GM12878 (cell line): ENCODE data around the gene CCT4. TPM values are rescaled to one million over a fixed set of nuclear protein-coding genes. Genes with fewer than 3 reads are reported as not detected.

Source experiments
- BRCA1 ChIP-seq: IDR thresholded peaks from 2 replicates; pipeline ENCODE4 v1.6.1; 2011; ENCODE audit warnings: low read depth, low read length, improper control_type of control experiment
- CHD4 ChIP-seq: fragments of 200-600 bp; sonication (generic); IDR thresholded peaks from 2 replicates; pipeline ENCODE4 v1.6.1; 2016; ENCODE audit warnings: mild to moderate bottlenecking
- GATAD2B ChIP-seq: fragments of 450-650 bp; conservative IDR thresholded peaks from 2 replicates; pipeline ENCODE4 v1.6.1; 2017; ENCODE audit warnings: low read depth, mild to moderate bottlenecking, moderate library complexity
- KLF5 ChIP-seq: fragments of 450-650 bp; IDR thresholded peaks from 2 replicates; pipeline ENCODE4 v1.6.1; 2014; ENCODE audit warnings: mild to moderate bottlenecking; ENCODE audit not compliant: partially characterized antibody
- NFIC ChIP-seq: IDR thresholded peaks from 2 replicates; pipeline ENCODE4 v1.6.1; 2012; ENCODE audit warnings: low read depth, mild to moderate bottlenecking, inconsistent platforms, low read length, moderate library complexity
- NFYA ChIP-seq: IDR thresholded peaks from 2 replicates; pipeline ENCODE4 v1.6.1; 2011; ENCODE audit warnings: low read depth, mild to moderate bottlenecking, low read length, improper control_type of control experiment, borderline replicate concordance
- POU2F2 ChIP-seq: IDR thresholded peaks from 3 replicates; pipeline ENCODE4 v1.6.1; 2011; ENCODE audit warnings: low read depth, mild to moderate bottlenecking, low read length, borderline replicate concordance
- RELA ChIP-seq: fragments of 450-650 bp; IDR thresholded peaks from 2 replicates; pipeline ENCODE4 v1.8.0; 2014; ENCODE audit warnings: borderline replicate concordance; ENCODE audit not compliant: partially characterized antibody
- SP1 ChIP-seq: IDR thresholded peaks from one replicate; pipeline ENCODE4 v1.6.1; 2011; ENCODE audit warnings: low read depth, low read length
- SUPT20H ChIP-seq: IDR thresholded peaks from 2 replicates; pipeline ENCODE4 v1.6.1; 2011; ENCODE audit warnings: low read depth, mild to moderate bottlenecking, low read length, moderate library complexity, borderline replicate concordance; ENCODE audit not compliant: control insufficient read depth
- TARDBP ChIP-seq: IDR thresholded peaks from 2 replicates; pipeline ENCODE4 v1.6.1; 2016; ENCODE audit warnings: borderline replicate concordance
- ZBTB40 ChIP-seq: fragments of 450-650 bp; IDR thresholded peaks from 2 replicates; pipeline ENCODE4 v1.6.1; 2016; ENCODE audit warnings: mild to moderate bottlenecking, moderate library complexity, borderline replicate concordance
- polyA plus RNA-seq, 11 experiments: library from polyadenylated mRNA; depleted of rRNA in 4 of 11; unstranded in 6 of 11; stranded (reverse) in 5 of 11; fragments of >200 nt; fragmentation: Nextera tagmentation in 4 of 11; fragmentation: Illumina TruSeq in 1 of 11; extraction: Ambion mirVana in 4 of 11; extraction: Trizol in 1 of 11; gene quantifications; 1 replicate in 1 of 11; 2 replicates in 10 of 11; pipeline versions ENCODE4 v1.2.1 to v1.2.3, GENCODE V29; 2011 to 2016; ENCODE audit warnings: inconsistent platforms in 2 of 11, missing spikeins in 2 of 11, low read depth in 1 of 11
- total RNA-seq, 4 experiments: library from RNA; depleted of rRNA in 3 of 4; stranded (reverse); fragments of >200 nt in 3 of 4; fragmentation: Illumina TruSeq in 1 of 4; extraction: Trizol in 1 of 4; gene quantifications; 2 replicates each; pipeline versions ENCODE4 v1.2.1 to v1.2.3, GENCODE V29; 2013 to 2021

Gene CCT4
- total and polyA plus RNA-seq, 10 of the 15 experiments (the other 5 are each of a cell fraction or from before 2014, with no cell fraction given) = 76.6 to 320 (median 211) TPM

GRCh38 chr2:61888267-61889055 is at the start of gene CCT4 (continued):
- TF ChIP-seq KLF5 (peak; percentile 92), SUPT20H (no peak), CHD4 (no peak), RELA (peak; percentile 93), TARDBP (peak; percentile 64; the same call in 1 of the 2 replicates), GATAD2B (peak; percentile 77), NFYA (no peak), ZBTB40 (0 out of 2 replicates have a peak, but pooled peaks have one; percentile 12), POU2F2 (peak; percentile 65; the same call in 1 of the 3 replicates), SP1 (peak; percentile 69), BRCA1 (peak; percentile 46; the same call in 1 of the 2 replicates), NFIC (no peak)
